ENCODE measurements around the gene RIMS4. TPM values are rescaled to one million over a fixed set of nuclear protein-coding genes. Genes with fewer than 3 reads are reported as not detected.

Gene RIMS4
- total RNA-seq, 1 experiment from 2014 or later: 16.3 TPM

DNA sequence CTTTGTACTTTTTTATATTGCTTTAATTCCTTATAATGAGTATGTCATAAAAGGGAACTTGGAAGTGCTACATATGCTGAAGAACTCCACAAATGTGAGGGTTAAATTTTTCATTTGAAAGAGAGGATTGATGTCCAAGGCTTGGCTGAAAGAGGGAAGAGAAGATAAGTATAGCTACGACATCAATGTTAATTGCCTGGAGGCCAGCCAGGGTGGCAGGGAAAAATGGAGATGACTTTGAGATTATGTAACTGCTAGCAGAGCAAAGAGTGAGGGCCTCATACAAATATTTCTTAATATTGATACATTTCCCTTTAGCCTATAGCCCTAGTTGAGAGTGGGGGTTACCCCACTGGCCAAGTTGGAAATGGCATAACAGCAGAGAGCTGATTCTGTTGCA is 24.8 kb upstream of the RIMS4 start:
- H3K23me2 ChIP-seq (ENCODE audit: insufficient read length, low read depth, low read length, poor library complexity, severe bottlenecking): no peaks in the 10 kb centered on the region
- no peak overlapping the region for H3K56ac ChIP-seq (ENCODE audit: insufficient read length, low read depth, low read length)
- no peaks in the 10 kb centered on the region for H4K20me1 ChIP-seq (ENCODE audit: control insufficient read depth, insufficient read depth, insufficient read length)
- no peak overlapping the region for H3T11ph ChIP-seq (ENCODE audit: low read length)
- H3K79me2 ChIP-seq (ENCODE audit: insufficient read depth, low read length): no peaks in the 10 kb centered on the region
- H4K5ac ChIP-seq (ENCODE audit: insufficient read length, low read depth, low read length): no peak overlapping the region
- H3K27ac ChIP-seq (ENCODE audit: insufficient read length, low read depth, low read length): no peak overlapping the region
- Mint-ChIP-seq H3K9me3 (peaks cover 5 to 9% of the 10 kb centered on the region in 2 experiments; a peak in 4 of 5 replicates), H3K4me3 (no peak overlapping the region), H3K27me3 (ENCODE audit: low read depth) (peaks cover 12% of the 10 kb centered on the region), H3K27ac (no peak overlapping the region), H3K36me3 (ENCODE audit: insufficient read depth in 1 of 3, low read depth in 3 of 3) (peaks cover 0 to 7% (median 0%) of the 10 kb centered on the region in 3 experiments; a peak in 3 of 7 replicates), H3K4me1 (peaks cover 6 to 14% of the 10 kb centered on the region in 2 experiments; a peak in 2 of 4 replicates)
- no peak overlapping the region for H2BK15ac ChIP-seq (ENCODE audit: low read depth, low read length)
- no peak overlapping the region for H4K8ac ChIP-seq (replicated peaks; ENCODE audit: insufficient read length, low read depth, low read length)
- H3K23ac ChIP-seq (ENCODE audit: insufficient read length, low read depth, low read length): no peak overlapping the region
- no CpG with 5 or more reads among the region's 1 CpG for whole genome bisulfite sequencing (ENCODE audit: extremely low coverage, insufficient read length, low lambda C conversion rate)
- no peak overlapping the region for H3K18ac ChIP-seq (ENCODE audit: insufficient read length, low read depth, low read length)
- no peak overlapping the region for H3K4ac ChIP-seq (ENCODE audit: low read depth, low read length)
- DNase-seq: no peak
- no peak overlapping the region for H2BK12ac ChIP-seq (ENCODE audit: insufficient read length, low read depth, low read length)
- no peak overlapping the region for H3K14ac ChIP-seq (ENCODE audit: insufficient read depth, low read length)
- H4K91ac ChIP-seq (ENCODE audit: insufficient read length, low read depth, low read length): no peak overlapping the region
- no peak overlapping the region for H2AFZ ChIP-seq (ENCODE audit: low read length)
- no peak overlapping the region for H3K4me2 ChIP-seq (ENCODE audit: insufficient read depth, insufficient read length, low read length)
- no peak overlapping the region for H2BK20ac ChIP-seq (ENCODE audit: low read depth, low read length, poor library complexity, severe bottlenecking)
- TF ChIP-seq, protein P1, sequence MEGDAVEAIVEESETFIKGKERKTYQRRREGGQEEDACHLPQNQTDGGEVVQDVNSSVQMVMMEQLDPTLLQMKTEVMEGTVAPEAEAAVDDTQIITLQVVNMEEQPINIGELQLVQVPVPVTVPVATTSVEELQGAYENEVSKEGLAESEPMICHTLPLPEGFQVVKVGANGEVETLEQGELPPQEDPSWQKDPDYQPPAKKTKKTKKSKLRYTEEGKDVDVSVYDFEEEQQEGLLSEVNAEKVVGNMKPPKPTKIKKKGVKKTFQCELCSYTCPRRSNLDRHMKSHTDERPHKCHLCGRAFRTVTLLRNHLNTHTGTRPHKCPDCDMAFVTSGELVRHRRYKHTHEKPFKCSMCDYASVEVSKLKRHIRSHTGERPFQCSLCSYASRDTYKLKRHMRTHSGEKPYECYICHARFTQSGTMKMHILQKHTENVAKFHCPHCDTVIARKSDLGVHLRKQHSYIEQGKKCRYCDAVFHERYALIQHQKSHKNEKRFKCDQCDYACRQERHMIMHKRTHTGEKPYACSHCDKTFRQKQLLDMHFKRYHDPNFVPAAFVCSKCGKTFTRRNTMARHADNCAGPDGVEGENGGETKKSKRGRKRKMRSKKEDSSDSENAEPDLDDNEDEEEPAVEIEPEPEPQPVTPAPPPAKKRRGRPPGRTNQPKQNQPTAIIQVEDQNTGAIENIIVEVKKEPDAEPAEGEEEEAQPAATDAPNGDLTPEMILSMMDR (conservative IDR thresholded peaks at IDR 0.05): no peak
- H3K9me3 ChIP-seq (ENCODE audit: control insufficient read depth, low read depth, low read length): no peaks in the 10 kb centered on the region
- H2BK5ac ChIP-seq (ENCODE audit: insufficient read length, low read length): no peak overlapping the region
- H3K79me1 ChIP-seq (ENCODE audit: insufficient read depth, low read depth, low read length, poor library complexity, severe bottlenecking): no peaks in the 10 kb centered on the region
- no peak overlapping the region for H2BK120ac ChIP-seq (ENCODE audit: low read depth, low read length, poor library complexity, severe bottlenecking)
- H2AK5ac ChIP-seq (ENCODE audit: insufficient read length, low read length): no peak overlapping the region
- no peak overlapping the region for H3K9ac ChIP-seq (ENCODE audit: extremely low read depth, insufficient read length, low read length)
- H3K4me1 ChIP-seq (ENCODE audit: insufficient read depth, low read length): peaks cover 7% of the 10 kb centered on the region; the same call in 1 of the 2 replicates
- no peaks in the 10 kb centered on the region for H3K27me3 ChIP-seq (ENCODE audit: insufficient read depth, low read length)

Data from H9 (cell line).